Left kidney (tissue), 8 donors: ENCODE data around the gene HLA-F. TPM values are rescaled to one million over a fixed set of nuclear protein-coding genes. Genes with fewer than 3 reads are reported as not detected.

Experiments
- DNase-seq: peaks from one replicate; pipeline ENCODE4 v3.0.0-alpha.2; 2013
- long read RNA-seq, 8 donors: transcript quantifications; one replicate each; lab custom pipeline, GENCODE V29; 2026
- polyA plus RNA-seq: library from polyadenylated mRNA; unstranded; fragments of 120-200 nt; gene quantifications from one replicate; pipeline ENCODE4 v1.2.1, GENCODE V29; 2013; ENCODE audit not compliant: insufficient read length

Gene HLA-F
- polyA plus RNA-seq: 5.0 TPM
- long read RNA-seq, donor 1: 0 reads
- long read RNA-seq, donor 2: 0 reads
- long read RNA-seq, donor 3: 0 reads
- long read RNA-seq, donor 4: 0 reads
- long read RNA-seq, donor 5, partial matches to known transcripts: 0 of 1 reads
- long read RNA-seq, donor 5, other reads (novel, unspliced or antisense): 0 of 1 reads
- long read RNA-seq, donor 6, partial matches to known transcripts: 0 of 1 reads
- long read RNA-seq, donor 6, other reads (novel, unspliced or antisense): 0 of 1 reads
- long read RNA-seq, donor 7, partial matches to known transcripts: 0 of 1 reads
- long read RNA-seq, donor 7, other reads (novel, unspliced or antisense): 0 of 1 reads
- long read RNA-seq, donor 8: 0 reads

DNA sequence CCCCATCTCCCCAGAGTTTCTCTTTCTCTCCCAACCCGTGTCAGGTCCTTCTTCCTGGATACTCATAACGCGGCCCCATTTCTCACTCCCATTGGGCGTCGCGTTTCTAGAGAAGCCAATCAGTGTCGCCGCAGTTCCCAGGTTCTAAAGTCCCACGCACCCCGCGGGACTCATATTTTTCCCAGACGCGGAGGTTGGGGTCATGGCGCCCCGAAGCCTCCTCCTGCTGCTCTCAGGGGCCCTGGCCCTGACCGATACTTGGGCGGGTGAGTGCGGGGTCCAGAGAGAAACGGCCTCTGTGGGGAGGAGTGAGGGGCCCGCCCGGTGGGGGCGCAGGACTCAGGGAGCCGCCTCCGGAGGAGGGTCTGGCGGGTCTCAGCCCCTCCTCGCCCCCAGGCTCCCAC, at the start of gene HLA-F:
Gene HLA-F, plus strand, starts transcription at position 173 of the 404 bp plus-strand sequence. Its CDS starts 30 bp downstream, at position 203.
- DNase-seq: peak; percentile 55

DNA sequence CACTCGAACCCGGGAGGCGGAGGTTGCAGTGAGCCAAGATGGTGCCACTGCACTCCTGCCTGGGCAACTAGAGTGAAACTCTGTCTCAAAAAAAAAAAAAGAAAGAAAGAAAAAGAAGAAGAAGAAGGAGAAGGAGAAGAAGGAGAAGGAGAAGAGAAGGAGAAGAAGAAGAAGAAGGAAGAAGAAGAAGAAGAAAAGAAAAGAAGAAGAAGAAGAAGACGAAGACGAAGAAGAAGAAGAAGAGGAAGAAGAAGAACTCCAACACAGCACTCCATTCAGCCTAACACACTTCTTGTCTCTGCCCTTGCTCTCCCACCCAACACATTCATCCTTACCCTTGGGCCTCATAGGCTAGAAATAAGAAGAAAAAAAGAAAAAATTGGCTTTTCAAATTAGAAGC, 49.2 kb upstream of the HLA-F start:
- DNase-seq: no peak

DNA sequence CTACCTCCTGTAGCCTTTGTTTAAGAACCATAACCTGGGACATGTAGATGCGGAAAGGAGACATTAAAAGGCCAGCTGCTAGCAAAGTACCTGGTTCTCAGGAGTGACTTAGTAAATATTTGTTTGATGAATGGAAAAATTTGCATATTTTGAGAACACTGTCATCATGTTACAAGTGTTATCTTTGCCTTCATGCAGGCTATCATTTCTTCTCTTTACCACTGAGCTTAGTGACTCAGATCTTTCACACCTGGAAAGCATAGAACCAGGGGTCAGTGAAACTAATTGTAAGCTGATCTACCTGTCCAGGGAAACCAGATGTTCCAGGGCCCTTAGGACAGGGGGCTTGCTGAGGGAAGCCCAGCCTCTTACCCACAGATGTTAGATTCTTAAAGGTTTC, 47.7 kb upstream of the HLA-F start:
- no peak for DNase-seq

DNA sequence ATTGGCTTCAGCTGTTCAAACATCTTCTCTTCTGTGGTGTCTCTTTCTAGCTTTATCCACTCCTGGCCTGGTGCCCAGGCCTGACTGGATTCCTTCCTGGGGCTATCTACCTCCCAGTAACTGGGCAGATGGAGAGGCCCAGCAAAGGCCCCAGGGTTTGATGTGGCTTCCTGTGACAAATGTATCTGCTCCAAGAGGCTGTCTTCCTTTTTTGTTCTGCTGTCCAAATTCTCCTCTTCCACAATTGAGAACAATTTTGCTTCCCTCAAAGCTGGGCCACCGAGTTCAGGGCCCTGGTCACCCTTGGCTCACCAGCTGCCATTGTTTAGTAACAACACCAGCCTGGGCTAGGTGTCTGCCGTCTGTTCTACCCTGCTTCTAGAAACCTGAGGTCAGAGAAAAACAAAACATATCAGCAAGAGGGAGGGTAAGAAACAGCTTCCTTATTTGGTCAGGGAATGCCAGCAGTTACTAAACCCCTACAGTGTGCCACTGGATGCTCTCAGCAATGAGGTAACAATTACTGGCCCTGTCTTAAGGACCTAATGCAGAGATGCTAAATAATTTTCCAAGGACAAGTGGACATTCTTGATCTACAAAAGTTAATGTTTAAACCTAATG, 46.1 kb upstream of the HLA-F start:
- DNase-seq: no peak

DNA sequence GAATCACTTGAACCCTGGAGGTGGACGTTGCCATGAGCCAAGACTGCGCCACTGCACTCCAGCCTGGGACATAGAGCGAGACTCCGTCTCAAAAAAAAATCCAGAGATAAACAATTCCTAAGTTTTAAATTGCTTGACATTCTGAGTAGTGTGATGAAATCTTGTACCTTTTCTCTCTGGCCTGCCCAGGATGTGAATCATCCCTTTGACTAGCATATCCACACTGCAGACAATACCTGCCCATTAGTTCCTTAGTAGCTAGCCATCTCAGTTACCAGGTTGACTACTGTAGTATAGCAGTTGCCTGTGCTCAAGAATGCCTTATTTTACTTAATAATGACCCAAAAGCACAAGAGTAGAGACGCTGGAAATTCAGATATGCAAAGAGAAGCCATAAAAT, 45.1 kb upstream of the HLA-F start:
- DNase-seq: no peak

DNA sequence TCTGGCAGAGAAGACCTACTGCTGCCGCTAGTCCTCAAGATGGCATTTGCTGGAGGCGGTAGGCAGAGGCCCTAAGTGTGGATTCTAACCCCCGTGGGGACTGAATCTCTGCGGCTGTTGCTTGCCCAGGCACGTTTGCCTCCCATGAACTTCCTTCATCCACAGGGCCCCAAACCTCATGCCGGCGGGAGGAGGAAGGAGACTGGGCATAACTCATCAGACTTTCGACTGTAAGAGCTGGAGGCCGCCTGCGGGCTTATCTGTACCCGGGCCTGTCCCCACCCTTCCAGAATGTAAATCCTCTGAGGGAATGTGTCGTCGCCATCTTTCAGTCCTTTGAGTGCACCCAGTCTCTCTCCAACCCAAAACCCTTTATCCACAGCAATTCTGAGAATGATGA, 43.3 kb upstream of the HLA-F start:
- DNase-seq: no peak

DNA sequence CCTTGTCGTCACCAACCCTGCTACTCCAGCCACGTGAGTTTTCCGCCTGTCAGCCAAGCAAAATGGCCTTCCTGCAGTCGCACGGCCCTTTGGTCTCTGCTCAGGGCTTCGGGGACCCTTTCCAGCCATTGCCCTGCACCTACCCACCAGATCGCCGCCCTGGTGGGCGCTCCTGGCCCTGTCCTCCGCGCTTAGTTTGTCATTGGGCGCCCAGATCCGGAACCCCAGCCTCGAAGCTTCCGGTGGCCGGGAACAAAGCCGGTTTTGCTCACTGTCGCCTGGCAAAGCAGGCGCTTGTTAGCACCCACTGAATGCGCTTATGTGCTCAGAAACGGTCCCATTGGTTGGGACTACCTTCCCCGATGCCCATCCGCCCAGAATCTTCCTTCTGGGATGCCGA, 42.8 kb upstream of the HLA-F start:
- DNase-seq: no peak

DNA sequence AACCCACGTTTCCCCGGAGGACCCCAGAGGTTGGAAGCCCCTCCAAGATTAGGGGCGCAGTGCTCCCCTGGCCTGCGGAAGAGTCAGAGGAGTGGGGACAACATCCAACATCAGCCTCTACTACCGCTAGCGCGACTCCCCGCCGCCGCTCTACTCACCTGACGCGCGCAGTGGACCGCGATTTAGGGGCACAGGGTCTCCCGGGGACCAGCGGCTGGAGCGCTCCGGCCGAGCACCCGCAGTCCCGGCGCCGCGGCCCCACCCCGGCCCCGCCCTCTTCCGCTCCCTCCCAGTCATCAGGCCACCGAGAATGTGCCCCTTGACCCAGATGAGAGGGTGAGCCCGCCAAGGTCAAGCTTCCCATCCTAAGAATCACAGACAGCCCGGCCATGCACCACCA, 42.3 kb upstream of the HLA-F start, which contains the start of gene ZFP57:
Gene ZFP57, minus strand, starts transcription at position 249 of the 400 bp plus-strand sequence. CDS start 4,149 bp downstream, outside the sequence.
- DNase-seq: no peak

DNA sequence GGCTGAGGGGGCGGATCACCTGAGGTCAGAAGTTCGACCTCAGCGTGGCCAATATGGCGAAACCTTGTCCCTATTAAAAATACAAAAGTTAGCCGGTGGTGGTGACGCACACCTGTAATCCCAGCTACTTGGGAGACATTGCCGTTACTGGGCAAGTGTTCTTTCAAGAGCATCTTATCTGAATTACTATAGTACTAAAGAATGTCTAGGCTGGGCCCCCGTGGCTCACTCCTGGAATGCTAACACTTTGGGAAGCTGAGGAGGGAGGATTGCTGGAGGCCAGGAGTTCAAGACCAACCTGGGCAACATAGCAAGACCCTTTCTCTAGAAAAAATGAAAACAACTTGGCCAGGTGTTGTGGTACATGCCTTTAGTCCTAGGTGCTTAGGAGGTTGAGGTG, 41.4 kb upstream of the HLA-F start:
- no peak for DNase-seq

DNA sequence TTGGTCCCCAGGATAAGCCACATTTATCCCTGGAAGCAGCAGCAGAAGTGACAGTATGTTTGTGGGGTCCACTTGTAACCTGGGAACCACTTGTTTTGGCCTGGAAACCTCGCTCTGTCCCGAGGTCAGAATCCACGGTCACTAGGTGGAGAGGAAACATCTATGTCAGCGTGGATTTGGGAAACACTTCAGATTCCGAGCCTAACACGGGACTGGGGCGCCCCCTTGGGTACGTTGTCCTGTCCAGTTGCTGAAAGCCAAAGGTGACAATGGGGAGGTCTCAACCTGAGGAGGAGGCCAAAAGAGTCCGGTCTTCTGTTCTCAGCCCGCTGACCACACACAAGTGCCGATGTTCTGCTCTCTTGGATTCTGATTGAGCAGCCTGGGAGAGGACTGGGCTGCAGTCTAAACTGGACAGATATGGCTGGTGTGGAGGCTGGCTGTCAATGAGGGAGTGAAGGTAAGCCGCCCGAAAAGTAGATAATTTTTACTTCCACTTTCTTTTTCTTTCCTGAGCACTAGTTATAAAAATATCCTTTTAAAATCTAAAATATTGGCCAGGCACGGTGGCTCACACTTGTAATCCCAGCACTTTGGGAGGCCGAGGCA, 37.4 kb upstream of the HLA-F start:
- no peak for DNase-seq

DNA sequence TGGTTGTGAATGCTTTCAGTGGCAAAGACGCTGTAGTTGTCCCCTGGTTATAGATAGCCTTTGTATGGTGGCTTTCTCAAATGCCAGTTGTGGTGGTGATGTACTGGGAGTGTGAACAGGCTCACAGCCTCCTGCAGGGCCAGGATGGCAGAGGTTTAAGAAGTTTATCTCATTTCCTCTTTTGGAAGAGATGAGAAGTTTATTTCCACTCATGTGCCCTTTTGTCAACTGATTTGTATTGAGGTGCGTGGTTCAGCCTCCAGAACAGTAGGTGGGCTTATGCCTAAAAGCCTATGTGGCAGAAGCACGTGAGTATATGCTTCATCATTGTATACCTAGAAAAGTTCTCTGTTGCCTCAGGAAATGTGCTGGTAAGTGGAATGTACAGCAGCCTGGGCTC, 28.6 kb upstream of the HLA-F start:
- DNase-seq: no peak

DNA sequence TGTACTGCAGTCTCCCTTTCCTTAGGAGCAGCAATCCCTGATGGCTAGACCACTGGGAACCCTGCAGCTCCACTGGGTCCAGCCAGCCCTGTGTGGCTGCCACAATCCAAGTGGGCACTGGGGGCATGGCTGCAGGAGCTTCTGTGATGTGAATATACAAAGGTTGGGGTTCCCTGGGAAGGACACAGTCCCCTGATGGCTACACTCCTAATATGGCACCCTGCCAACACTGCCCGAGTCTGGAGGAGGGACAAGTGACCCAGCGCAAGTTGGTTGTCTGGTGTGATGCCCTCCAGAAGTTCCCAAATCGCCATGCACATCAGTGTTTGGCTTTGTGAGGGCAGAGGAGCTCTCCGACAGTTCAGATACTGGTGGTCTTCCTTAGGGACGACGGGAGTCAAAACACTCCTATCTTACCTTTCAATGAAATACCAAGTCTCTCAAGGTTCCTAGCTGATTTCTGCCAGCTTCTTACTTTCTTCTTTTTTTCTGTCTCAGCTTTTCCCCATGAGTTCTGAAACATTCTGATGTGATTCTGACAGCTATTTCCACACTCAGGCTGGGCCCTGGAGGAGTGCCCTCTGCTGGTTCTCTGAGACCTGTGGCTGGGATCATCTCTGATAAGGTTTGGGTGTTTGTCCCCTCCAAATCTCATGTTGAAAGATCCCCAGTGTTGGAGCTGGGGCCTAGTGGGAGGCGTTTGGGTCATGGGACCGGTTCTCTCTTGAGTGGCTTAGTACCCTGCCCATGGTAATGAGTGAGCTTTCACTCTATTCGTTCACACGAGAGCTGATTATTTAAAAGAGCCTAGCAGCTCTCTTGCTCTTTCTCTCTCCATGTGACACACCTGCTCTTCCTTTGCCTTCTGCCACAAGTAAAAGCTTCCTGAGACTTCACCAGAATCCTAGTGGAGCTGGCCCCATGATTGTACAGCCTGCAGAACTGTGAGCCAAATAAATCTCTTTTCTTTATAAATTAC, 26.8 kb upstream of the HLA-F start:
- no peak for DNase-seq

DNA sequence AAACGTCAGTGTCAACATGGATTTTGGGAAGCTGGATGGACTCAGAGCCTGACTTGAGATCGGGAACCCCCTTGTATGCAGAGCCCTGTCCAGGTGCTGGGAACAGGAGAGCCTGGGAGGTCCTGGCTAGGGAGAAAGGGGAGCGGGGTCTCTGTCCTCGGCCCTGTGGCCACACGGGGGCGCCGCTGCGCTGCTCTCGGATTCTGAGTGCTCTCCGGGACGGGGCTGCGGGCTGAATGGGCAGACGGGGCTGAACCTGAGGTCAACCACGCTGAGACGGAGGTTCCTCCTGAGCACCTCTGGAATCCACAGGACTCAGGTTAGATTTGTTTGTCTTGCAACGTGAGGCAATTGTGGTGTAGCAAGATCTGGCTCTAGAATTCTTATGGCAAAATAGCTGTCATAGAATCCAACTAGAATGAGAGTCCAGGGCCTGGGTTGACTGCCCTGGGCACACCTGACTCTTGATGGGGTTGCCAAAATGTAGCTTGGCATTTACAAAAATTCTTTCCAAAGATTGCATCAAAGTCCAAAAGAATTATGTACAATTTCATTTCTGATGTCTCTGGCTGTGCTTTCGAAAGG, 20.6 kb upstream of the HLA-F start:
- DNase-seq: no peak

DNA sequence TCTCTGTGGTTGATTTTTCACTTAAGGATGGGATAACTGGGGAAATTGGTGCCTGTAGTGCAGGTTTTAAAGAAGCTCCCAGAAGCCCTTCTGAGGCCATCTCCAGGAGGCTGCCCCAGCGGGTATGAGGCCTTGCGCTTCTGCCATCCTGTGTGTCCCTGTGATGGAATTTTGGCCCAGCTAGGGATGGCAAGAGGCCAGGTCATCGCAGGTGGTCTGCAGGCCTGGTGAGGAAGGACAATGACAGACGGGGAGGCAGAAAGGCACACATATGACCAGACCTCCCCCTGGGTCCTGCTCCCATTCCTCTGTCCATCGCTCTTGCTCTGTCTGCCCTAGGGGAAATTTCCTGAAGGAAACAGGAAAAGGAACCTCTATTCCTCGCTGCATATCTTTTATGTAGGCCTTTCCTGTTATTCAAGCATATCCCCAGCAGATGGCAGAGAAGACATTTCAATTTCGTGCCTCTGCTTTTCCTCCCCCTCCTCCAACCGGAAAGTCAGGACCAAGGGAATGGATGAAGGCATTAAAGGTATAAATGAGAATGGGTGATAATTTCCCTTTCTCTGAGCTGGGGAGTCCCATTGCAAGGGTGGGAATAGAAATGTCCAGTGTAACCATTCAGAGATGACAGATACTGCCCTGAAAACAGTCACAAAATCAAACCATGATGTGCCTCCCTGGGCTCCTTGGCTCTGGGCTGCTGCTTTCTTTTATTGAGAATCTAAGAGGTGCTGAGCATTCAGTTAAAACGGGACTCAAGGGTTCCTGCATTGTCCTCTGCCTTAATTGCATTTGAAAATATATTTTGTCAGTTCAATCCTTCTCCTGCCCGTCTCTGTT, 17.6 kb upstream of the HLA-F start:
- peak; percentile 43 for DNase-seq

DNA sequence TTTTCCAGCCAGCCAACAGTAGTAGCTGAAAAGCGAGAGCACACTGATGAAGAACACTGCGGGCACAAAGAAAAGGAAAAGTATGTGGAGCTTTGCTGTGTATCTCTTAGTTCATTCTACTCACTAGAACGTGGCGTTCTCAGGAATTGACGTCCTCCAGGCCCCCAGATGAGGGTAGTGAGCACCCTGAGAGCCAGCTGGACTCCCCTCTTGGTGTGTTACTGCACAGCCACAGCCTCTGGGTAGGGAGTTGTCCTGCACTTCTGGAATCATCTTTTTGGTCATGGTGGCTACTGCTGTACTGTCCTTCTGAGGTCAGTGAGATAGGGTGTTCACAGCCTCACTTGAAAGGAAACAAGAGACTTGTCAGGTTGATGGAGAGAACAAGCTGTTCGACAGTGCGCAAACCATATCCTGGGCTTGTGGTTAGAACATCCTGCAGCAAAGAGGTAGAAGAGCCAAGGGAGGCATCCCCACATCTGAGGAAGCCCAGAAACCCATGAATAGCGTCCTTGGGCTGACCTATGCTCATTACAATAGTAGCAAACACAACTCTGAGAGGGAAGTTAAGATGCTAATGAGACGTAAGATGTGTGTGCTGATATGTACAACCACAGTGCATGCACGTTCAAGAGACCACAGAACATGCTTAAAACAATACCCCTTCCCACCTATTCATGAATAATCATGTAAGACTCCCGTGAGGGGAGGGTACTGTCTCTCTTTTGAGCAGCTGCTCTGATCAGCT, 14.6 kb upstream of the HLA-F start:
- no peak for DNase-seq

DNA sequence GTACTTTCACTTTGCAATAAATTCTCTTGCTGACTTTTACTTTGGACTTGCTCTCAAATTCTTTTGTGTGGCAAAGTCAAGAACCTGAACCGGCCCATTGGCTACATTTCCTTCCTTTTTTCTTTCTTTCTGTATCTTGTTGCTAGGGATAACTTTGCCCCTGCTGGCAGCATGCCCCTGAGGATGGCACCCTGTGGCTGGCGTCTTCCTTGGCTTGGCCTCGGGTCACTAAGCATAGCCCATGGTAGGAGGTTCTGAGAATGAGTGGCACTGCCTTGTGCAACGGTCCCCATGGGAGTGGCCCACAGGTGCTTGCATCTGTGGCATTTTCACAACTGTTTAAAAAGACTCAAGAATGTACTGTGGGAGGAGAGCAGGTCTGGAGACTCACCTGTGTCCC, 14.0 kb upstream of the HLA-F start:
- no peak for DNase-seq

DNA sequence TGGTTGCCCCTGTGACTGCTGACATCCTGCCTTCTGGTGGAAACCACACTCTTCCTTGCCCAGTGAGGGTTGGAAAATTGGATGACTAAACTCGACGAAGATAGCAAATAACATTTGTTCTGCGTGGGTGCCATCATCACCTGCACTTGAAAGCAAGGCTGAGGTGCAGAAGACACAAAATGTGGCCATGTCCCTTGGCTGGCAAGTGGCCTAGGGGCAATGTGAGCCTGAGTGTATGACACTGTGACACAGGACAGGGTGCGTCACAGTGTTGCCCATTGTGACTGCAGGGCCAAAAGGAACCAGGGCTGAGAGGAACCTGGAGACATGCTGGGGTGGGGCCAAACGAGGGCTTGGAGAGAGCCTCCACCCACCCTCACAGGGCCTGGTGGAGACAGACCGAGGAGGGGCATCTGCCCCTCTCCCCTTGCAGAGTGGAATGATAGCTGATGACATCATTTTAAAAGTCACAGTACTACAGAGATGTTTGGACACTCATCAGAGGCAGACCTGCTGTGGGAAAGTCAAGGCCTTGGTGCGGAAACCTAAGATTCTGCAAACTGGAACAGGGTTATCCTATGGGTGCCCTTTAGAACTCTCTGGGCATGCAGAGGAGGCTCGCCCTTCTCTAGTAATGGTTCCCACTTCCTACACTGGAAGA, 12.8 kb upstream of the HLA-F start:
- DNase-seq: no peak

DNA sequence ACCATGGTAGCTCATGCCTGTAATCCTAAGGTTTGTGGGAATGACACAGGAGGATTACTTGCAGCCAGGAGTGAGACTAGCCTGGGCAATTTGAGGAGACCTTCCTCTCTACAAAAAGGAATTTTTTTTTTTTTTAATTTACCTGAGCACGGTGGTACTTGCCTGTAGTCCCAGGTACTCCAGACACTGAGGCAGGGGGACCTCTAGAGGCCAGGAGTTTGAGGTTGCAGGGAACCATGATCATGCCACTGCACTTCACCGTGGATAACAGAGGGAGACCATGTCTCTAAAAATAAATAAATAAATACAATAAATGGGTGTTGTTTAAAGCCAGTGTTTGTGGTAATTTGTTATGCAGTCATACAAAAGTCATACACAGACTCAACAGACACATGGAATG, 2.4 kb upstream of the HLA-F start:
- no peak for DNase-seq
